Stimulated activated CD4-positive, alpha-beta T cell treated with anti-CD3 and anti-CD28 coated beads, Interleukin-2, amount 100 ng/mL, for 48 hours (primary cell): ENCODE results near the gene CTSE.

Experiments used
- DNase-seq, 2 donors: peaks; one replicate each; pipeline ENCODE4 v3.0.0-alpha.2; 2020

CTSE gene

DNA sequence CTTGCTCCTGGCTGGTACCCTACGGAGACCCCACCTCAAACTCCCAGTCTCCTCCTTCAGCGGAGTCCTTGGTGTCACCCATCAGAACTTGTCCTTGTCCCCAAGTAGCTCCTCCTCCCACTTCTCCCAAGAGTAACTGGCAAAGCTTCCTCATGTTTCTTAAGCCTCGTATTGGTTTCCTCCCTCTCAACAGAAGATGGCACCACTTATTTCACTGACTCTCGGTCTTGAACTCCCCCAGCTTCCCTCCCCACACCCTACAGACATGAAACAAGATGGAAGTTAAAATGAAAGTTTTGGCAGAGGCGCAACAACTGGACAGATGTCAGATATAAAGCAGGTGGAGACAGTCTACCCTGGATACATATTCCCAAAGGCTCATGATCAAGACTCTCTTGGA is 33.9 kb downstream of the CTSE start:
- DNase-seq, result no peak

DNA sequence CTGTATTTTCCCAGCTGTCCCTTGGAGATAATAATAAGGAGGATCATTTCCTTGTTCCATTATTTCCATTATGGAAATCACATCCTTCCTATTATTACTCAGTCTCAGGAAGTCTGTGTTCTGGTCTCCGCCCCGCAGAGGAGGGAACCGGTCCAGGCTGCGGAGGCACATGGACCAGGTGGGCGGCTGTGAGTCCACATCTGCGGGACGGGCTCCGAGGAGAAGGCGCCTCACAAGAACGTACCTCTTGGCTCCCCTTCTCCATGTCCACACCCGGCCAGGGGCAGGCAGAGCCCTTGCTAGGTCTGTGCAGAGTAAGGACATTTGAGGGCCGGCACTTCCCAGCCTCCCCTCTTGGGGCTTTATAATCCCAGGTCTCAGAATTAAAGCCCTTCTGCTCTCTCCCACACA is 35.1 kb downstream of the CTSE start:
- no peak for DNase-seq

DNA sequence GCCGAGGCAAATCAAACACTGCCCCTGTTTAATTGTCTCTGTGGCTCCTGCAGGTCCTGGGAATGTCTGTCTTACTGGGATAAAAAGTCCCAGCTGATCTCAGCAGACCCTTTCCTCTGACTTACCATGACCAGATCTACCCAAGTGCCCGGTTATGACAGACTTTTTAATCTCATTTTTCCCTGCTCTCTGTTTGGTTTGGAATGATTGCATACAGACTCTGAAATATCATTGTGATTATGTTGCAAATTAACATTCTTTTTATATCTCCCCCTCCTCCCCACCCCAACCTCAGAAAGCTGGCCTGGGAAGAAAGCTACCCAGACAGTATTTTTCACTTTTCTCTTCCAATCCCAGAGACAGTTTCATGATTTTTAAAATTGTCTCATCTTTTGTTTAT is 36.8 kb downstream of the CTSE start:
- DNase-seq, result no peak

DNA sequence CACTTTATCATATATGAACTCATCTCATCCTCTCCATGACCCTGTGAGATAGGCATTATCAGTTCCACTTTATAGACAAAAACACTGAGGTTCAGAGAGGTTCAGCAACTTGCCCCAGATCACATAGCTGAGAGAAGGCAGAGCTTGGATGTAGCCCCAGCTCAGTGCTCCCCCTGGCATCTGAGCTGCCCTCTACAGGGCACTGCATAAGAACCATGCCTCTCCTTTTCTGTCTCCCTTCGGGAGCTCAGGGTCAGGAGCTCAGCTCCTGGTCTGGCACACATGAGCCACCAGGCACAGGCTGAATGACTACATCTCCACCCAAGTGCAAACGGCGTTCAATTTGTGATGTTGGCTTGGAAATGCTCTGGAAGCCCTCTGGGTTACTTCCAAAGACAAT is 37.4 kb downstream of the CTSE start:
- DNase-seq, result no peak

DNA sequence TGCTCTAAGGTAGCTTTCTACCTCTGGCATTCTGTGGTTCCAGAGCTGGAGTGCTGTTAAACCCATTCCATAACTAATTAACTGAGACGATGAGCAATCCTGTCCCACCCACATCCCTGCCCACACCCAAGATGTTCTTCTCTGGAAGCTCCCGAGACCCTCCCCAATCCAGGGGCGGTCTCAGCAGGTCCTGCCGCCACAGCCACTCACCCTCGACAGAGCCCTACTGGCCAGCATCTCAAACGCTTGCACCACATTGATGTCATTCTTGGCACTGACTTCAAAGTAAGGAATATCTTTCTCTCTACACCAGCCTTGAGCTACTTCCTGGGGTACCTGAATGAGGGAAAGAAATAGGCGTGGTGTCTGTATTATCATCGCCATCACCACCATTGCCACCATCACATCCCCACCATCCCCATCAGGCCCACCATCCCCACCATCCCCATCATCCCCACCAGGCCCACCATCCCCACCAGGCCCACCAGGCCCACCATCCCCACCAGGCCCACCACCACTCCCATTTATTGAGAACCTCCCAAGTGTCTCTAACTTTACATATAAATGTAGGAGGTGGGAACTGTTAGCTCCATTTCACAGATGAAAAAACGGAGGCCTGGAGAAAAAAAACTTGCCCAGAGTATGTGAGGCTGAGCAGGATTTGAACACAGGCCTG is 38.2 kb downstream of the CTSE start:
- no peak for DNase-seq

DNA sequence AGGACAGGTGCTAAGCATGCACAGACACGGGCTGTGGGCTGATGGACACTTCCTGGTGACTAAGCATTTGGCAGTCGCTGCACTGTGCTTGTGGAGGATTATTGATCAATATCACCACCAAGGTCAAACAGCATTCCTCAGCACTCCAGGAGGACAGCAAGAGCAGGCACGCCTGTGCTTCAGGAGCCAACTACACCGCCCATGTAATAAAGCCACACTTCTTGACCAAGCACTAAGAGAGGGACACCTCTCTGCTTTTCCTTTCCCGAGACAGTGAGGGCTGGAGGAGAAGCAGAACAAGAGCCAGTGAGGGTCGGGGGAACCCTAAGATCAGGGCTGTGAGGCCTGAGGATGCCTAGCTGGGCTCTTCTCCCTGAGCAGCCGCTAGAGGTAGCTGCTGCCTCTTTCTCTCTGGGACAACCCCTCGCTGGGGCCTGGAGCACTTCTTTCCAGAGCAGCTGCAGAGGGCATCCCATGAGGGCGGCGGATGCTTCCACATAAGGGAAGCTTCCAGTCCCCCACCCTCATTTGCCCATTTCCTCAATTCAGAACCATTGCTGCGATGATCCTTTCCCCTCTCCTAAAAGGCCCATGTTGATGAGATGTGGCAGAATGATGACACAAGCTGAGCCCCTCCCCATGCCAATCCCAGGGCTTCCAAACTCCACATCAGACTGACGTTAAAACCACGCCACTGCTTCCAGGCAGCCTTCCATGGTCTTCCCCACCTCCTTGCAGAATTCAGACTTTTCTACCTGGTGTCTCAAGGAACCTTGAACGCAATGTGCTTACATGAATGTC is 39.6 kb downstream of the CTSE start:
- DNase-seq, result no peak

DNA sequence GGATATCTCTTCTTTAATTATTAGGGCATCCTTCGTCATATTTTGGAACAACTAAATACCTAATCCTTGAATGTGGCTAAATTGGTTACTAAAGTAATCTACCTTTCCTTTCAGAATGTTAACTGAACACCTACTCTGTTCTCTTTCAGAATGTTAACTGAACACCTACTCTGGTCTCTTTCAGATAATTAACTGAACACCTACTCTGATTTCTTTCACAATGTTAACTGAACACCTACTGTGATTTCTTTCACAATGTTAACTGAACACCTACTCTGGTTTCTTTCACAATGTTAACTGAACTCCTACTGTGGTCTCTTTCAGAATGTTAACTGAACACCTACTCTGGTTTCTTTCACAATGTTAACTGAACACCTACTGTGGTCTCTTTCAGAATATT is 42.4 kb downstream of the CTSE start:
- DNase-seq, result no peak

DNA sequence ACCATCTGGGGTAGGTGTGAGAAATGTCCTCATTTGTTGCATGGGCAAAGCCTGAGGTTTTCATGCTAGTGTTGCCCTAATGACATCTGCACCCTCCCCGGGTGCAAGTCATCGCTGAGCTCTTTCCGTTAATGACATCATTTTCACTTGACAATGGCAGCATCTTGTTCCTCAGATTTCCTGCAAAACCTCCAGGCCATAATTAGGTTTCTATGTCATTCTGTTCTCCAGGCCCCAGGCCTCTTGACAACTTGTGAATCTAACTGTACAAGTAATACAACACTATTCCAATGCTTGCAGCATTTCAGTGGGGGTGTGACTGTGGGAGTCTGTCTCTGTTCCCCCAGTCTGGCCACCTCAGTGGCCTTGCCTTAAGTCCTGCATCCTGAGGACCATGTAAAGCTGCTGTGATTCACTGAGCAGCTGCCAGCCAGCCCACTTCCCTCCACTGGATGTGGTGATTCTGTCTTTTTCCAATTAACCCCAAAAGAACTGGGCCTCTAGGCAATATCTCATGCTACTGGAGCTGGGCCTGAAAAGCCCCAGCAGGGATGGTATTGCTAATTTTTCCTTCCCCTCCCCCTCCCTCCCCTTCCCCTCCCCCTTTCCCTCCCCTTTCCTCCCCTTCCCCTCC is 43.3 kb downstream of the CTSE start:
- DNase-seq, result no peak

DNA sequence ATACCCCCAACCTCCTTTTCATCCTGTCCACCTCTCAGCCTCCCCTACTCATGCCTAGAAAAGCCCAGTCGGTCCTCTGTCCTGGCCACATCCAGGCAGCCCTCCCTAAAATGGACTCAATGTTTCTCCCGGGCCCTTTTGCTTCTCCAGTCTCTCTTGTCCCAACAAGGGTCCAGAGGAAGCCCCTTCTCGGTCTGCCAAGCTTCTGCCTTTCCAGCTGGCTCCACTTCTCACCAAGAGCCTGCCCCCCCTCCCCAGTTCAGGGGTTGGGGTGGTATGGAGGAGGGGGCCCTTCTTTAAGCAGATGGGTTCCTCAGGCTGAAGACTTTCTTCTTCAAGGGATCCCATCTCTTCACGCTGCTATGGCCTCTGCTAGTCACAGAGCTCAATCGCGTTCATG is 44.4 kb downstream of the CTSE start:
- DNase-seq, result no peak

DNA sequence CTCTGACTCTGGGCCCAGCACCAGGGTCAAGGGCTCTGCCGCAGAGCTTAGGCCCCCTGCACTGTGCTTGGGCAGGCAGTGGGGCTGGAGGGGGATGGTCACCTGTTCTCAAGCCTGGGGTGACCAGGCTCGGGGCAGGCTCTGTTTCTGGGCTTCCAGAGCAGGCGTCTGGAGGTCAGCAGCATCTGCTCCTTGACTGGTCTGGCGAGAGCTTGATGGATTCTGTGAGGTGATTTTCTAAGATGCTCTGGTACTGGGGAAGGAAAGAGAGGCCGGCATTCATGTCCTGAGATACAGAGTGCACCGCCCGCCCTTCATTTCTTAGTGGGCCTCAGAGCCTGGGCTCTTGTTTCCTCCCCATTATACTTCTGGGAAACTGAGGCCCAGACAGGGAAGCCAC is 45.0 kb downstream of the CTSE start:
- DNase-seq, result no peak

DNA sequence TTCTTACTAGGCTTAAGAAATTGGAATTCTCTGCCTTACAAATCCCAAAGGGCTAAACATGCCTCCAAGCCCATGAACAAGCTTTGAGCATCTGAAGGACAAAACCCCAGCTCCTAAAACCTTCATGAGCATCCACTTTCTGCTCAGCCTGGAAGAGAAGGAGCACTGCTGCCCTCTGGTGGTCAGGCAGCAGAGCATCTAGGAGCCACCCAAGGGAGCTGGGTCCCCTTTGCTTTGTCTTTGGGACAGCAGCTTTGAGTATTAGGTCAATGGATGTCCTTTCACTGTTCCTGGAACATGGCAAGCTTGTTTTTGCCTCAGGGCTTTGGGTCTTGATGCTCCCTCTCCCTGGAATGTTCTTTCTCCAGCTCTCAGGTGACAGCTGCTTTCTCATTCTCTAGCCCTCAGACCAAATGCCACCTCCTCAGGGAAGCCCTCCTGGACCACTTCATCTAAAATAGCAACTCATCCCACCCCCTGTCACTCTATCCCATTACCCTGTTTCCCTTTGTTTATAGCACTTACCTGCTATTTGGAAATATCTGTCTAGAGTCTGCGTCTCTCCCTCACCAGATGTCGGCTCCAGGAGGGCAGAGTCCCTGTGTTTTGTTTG is 46.2 kb downstream of the CTSE start:
- peak; percentile 77 to 84 for DNase-seq

DNA sequence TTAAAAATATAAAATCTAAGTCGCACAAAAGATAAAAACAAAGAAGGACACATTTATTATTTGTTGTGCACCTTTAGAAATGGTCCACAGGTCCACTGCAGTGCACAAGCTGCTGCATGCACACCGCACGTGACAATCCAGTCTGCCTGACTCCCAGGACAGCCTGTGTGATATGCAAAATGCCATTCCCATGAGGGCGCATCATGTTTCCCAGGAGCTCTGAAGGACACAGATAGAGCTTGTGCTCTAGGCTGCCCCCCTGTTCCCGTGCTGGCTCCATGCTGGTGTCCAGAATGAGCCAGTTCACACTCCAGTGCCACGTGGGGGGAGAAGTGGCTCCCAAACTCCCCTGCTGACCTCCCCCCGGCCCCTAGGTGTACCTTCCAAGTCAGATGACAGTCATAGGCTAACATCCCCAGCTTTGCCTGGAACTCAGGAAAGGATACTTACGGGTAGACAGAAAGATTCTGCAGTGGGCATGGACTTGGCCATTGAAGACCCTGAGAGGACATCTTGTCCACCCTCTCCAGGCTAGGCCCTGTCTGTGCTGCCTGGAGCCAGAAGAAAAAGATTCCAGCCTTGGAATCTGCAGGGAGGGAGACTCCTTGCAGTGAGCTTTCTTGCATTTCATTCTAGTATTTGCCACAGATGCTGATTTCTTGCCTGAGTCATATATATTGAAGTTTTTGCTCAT is 46.8 kb downstream of the CTSE start:
- no peak for DNase-seq

DNA sequence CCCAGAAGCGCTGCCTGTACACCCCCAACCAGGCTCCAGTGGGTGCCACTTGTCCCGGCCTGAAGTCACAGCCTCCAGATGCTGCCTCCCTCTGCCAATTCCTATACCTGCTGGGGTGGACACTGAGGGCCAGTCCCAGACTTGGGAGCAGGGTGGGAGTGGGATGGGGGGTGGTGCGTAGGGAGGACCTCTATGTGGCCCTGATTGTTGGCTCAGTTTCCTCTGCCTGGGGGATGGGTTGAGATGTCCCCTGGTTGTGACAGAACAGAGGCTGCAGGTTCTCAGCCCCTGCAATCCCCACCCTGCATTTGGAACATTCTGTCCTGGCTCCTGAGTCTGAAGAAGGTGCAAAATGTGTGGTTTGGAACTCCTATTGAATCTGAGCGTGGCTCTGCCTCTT is 47.7 kb downstream of the CTSE start:
- no peak for DNase-seq

DNA sequence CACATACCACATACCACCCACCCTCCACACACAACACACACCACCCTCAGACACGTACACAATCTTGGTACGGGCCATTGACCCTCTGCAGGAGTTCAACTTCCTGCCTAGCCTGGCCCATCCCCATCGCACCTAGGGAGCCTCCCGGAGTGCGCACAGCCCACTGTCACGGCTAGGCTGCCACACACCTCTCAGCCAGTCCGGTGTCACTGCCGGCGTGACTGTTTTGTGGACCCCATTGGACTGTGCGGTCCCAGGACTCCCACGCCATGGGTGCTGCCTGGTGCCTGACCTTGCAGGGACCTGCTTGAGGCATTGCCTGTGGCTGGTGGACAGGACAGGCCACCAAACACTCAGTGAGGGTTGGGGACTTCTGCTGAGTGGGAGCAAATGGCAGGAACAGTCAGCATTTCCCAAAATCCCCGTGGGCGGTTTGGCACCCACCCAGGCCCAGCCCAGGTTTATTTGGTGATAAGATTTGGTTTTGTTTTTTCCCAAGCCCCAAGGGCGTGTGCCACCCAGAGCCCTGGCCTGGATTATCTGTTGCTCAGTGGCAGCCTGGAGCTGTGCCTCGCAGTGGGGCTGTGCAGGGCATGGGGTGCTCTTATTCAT is 48.2 kb downstream of the CTSE start:
- no peak for DNase-seq

DNA sequence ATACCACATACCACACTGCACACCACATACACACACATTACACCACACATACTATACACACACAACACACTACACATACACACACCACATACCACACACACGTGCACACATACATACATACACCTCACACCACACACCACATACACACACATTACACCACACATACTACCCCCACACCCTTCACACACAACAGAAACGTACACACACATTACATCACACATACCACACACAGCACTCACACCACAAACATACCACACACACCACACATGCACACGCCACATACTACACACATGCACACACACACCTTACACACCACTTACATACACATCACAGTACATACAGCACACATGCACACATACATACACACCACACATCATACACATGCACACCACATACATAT is 49.0 kb downstream of the CTSE start:
- no peak for DNase-seq

DNA sequence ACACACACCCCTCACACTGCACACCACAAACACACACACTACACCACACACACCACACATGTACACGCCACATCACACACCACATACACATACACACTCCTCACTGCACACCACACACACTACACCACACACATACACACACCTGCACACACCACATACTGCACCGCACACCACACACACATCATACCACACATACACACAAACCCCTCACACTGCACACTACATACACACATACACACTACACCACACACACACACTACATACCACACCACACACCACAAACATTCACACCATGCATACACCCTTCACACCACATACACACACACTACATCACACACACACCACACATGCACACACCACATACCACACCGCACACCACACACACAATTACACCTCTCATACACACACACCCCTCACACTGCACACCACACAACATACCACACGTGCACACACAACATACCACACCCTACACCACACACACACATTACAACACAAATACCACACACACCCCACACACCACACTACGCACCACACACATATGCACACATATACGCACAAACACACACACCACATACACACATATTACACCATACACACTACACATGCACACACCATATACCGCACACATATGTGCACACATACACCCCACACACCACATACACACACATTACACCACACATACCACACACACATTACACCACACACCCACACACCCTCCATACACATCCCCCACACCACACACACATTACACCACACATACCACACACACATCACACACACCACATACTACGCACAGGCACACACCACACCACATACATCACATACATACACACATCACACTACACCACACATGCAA is 50.1 kb downstream of the CTSE start:
- no peak for DNase-seq

DNA sequence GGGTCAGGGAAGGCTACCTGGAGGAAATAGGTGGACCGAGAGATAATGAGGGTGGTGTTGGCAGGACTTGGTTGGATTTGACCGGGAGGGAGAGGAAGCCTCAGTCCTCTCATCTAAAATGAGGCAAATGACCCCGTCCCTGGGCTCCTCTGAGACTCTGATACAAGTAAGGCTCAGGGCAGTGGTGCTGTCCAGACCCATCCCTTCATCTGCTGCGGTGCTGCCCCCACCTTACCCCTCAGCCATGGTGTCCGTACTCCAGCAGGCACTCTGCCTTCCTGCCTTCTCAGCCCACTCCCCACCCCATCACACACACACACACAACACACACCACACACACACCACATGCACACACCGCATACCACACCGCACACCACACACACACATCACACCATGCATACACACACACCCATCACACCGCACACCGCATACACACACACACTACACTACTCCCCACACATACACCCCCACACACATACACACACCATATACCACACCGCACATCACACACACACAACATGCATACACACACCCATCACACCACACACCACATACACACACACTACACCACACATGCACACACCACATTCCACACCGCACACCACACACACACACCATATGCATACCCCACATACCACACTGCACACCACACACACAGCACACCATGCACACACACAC is 51.1 kb downstream of the CTSE start:
- DNase-seq, result no peak

DNA sequence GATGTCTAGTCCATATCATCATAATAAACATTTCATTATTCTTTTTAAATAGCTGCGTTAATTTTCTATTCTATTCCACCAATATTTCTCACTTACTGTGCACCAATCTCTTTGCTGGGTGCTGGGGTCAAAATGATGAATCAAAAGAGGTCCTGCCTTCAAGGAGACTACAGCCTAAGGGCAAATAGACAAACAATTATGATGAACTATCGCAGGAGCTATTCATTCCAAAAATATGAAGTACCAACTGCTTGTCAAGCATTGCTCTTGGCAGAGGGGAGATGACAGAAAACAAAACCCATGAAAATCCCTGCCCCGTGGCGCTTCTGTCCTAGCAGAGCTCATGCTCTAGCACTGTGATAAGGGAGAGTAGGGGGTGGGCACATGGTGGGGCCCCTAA is 51.6 kb downstream of the CTSE start:
- DNase-seq, result no peak

DNA sequence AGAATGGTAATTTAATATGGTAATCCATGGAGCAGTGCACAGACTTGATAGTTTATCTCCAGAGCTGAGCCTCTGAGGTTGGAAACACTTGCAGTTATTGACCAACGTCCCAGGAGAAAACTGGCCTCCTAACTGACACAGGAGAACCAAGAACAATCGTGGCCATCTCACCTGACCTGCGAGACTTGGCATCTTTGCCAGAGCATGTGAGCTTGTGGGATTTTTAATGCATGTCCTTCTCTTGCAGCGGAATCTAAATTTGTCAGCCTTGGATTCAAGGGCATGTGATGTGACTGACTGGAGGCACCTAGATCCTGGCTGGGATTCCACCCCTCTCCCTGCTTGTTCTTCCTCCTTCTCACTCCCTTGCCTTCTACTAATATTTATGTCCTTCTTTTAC is 52.6 kb downstream of the CTSE start:
- no peak for DNase-seq

DNA sequence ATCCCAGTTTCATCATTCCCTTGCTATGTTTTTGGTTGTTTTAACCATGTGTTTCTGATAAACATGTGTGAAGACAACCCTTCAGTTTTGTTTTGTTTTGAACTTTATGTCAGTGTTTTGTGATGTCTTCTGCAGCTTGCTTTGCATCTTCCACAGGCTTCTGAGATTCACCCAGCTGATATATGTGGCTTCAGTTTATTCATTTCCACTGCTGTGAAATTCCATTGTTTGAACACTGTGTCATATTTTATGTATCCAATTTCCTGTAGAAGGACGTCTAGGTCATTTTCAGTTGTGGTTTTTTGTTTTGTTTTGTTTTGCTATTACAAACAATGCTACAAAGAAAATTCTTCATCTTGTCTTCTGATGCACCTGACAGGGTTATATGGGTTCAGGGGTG is 53.2 kb downstream of the CTSE start:
- no peak for DNase-seq

DNA sequence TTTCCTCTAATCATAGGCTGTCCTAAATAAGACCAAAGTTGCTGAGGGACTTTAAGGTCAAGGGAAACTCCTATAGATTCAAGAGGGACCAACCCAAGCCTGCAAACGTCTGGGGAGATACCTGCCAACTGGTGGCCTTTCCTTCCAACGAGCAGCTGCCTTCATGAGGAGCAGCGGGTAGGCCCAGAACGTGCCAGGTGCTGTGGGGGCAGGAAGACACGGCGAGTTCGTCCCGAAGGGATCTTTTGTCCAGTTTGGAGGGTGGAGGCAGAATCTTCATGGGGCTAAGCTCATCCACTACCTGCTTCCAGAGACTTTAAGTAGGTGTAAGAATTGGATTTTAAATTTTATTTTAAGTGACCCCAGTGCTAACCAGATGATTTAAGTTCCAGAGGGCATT is 54.5 kb downstream of the CTSE start:
- DNase-seq, result no peak
